Measurements from ENCODE around the gene PKMYT1. TPM values are rescaled to one million over a fixed set of nuclear protein-coding genes. Genes with fewer than 3 reads are reported as not detected.

The PKMYT1 gene
- total and polyA plus RNA-seq, 2 of the 4 experiments (the other 2 are of a cell fraction), result 1.8 to 14.9 TPM

DNA sequence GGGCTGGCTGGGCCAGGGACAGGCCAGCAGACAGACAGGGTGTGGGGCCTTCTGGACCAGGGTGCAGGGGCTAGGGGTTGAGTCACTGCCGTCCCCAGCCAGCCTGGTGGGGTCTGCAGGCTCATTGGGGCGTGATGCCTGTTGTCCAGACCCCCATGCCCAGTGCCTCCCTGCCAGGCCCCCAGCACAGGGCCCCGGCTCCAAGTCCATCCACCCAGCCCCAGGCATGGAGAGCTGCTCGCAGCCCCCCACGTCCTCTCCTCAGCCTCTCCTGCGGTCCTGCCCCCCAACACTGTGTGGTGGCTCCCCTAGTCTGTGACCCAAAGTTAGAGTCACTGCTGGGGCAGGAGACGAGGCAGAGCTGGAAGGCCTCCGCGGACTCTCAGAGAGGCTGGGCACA lies 7.0 kb upstream of the PKMYT1 start:
- Histone ChIP-seq H3K14ac (replicated peaks; ENCODE audit: low read depth, low read length) (no peak overlapping the region), H2BK20ac (ENCODE audit: low read depth, low read length) (no peak overlapping the region), H4K20me1 (ENCODE audit: insufficient read depth, low read length) (no peaks in the 10 kb centered on the region), H3K9me1 (ENCODE audit: insufficient read depth, low read length) (no peaks in the 10 kb centered on the region), H3K23ac (ENCODE audit: low read depth, low read length) (no peak overlapping the region), H3K9ac (ENCODE audit: low read depth, low read length) (no peak overlapping the region), H3K9me3 (ENCODE audit: control insufficient read depth, insufficient read depth, low read length) (no peaks in the 10 kb centered on the region), H3K27me3 (ENCODE audit: control insufficient read depth, insufficient read depth, low read length) (peaks cover 21% of the 10 kb centered on the region), H3K18ac (ENCODE audit: low read depth, low read length) (no peak overlapping the region), H4K8ac (ENCODE audit: low read depth in 2 of 2, low read length in 2 of 2) (no peak overlapping the region), H4K5ac (ENCODE audit: low read depth, low read length) (no peak overlapping the region), H4K91ac (ENCODE audit: insufficient read depth, low read depth, low read length) (no peak overlapping the region), H2AK9ac (replicated peaks; ENCODE audit: low read depth, low read length, poor library complexity) (no peak overlapping the region), H2AK5ac (ENCODE audit: low read depth, low read length) (no peak overlapping the region), H2AFZ (replicated peaks; ENCODE audit: low read length, poor library complexity) (no peak overlapping the region), H3K4me2 (ENCODE audit: low read depth, low read length) (no peak overlapping the region), H3K4me1 (ENCODE audit: control insufficient read depth, insufficient read depth, low read length) (peaks cover 2% of the 10 kb centered on the region; the same call in 1 of the 2 replicates), H3K4ac (ENCODE audit: low read depth, low read length) (no peak overlapping the region), H2BK120ac (ENCODE audit: low read depth, low read length) (no peak overlapping the region), H3K79me1 (ENCODE audit: low read depth in 1 of 2, low read length in 2 of 2) (no peaks in the 10 kb centered on the region), H2BK5ac (ENCODE audit: low read depth, low read length, poor library complexity, severe bottlenecking) (no peak overlapping the region), H3K4me3 (ENCODE audit: insufficient read depth, low read depth, low read length) (no peak overlapping the region), H3K27ac (ENCODE audit: insufficient read depth, low read length) (no peak overlapping the region), H2BK15ac (ENCODE audit: low read depth, low read length) (no peak overlapping the region), H3K36me3 (ENCODE audit: control insufficient read depth, insufficient read depth, low read length) (no peaks in the 10 kb centered on the region), H3K56ac (ENCODE audit: extremely low read depth, insufficient read depth, low read length) (no peak overlapping the region)
- WGBS, 2 experiments (ENCODE audit: extremely low coverage in 2 of 2, insufficient read length in 1 of 2), result 33% methylated on average over 5 of the region's 9 CpGs; no CpG with 5 or more reads in 1 of the 2 experiments
- intact Hi-C loops (cut with micrococcal nuclease) (no loop called here), dilution Hi-C loops (cut with HindIII; ENCODE audit: low sequenced_read_pairs, unreplicated experiment) (no loop called here), in situ Hi-C loops (cut with MboI; ENCODE audit: low sequenced_read_pairs) (no loop called here)
- BruUV-seq (replicated peaks), result no TSS peak
- ATAC-seq (ENCODE audit: low read depth), result no peak
- no peak for DNase-seq
- ChIA-PET POLR2A (ENCODE audit: unreplicated experiment) (no interaction called here), CTCF (no interaction called here)
- TF ChIP-seq RFX5 (IDR thresholded peaks at IDR 0.05; ENCODE audit: low read depth, low read length) (no peak), FOS (IDR thresholded peaks at IDR 0.05; ENCODE audit: low read depth, low read length) (no peak), POLR2A (IDR thresholded peaks at IDR 0.05; ENCODE audit: low read depth, low read length) (no peak), MXI1 (IDR thresholded peaks at IDR 0.05; ENCODE audit: borderline replicate concordance, low read depth, low read length) (no peak), MAFK (IDR thresholded peaks at IDR 0.05; ENCODE audit: low read depth, low read length) (no peak), SMC3 (IDR thresholded peaks at IDR 0.05; ENCODE audit: low read depth, low read length) (no peak), CEBPB (IDR thresholded peaks at IDR 0.05; ENCODE audit: low read depth, low read length) (no peak), BHLHE40 (IDR thresholded peaks at IDR 0.05; ENCODE audit: low read depth, low read length) (no peak), MAZ (IDR thresholded peaks at IDR 0.05; ENCODE audit: borderline replicate concordance, low read depth, low read length) (no peak), RAD21 (IDR thresholded peaks at IDR 0.05; ENCODE audit: low read length) (no peak), RCOR1 (IDR thresholded peaks at IDR 0.05; ENCODE audit: insufficient replicate concordance, low read length) (no peak), NFE2L2 (IDR thresholded peaks at IDR 0.05; ENCODE audit: low read depth, low read length) (no peak)
- TF ChIP-seq, protein P1, sequence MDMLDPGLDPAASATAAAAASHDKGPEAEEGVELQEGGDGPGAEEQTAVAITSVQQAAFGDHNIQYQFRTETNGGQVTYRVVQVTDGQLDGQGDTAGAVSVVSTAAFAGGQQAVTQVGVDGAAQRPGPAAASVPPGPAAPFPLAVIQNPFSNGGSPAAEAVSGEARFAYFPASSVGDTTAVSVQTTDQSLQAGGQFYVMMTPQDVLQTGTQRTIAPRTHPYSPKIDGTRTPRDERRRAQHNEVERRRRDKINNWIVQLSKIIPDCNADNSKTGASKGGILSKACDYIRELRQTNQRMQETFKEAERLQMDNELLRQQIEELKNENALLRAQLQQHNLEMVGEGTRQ (IDR thresholded peaks at IDR 0.05; ENCODE audit: low read depth, low read length), result no peak
- TF ChIP-seq, protein P2, sequence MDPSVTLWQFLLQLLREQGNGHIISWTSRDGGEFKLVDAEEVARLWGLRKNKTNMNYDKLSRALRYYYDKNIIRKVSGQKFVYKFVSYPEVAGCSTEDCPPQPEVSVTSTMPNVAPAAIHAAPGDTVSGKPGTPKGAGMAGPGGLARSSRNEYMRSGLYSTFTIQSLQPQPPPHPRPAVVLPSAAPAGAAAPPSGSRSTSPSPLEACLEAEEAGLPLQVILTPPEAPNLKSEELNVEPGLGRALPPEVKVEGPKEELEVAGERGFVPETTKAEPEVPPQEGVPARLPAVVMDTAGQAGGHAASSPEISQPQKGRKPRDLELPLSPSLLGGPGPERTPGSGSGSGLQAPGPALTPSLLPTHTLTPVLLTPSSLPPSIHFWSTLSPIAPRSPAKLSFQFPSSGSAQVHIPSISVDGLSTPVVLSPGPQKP (IDR thresholded peaks at IDR 0.05; ENCODE audit: borderline replicate concordance, low read depth, low read length), result no peak
- TF ChIP-seq, protein P3, sequence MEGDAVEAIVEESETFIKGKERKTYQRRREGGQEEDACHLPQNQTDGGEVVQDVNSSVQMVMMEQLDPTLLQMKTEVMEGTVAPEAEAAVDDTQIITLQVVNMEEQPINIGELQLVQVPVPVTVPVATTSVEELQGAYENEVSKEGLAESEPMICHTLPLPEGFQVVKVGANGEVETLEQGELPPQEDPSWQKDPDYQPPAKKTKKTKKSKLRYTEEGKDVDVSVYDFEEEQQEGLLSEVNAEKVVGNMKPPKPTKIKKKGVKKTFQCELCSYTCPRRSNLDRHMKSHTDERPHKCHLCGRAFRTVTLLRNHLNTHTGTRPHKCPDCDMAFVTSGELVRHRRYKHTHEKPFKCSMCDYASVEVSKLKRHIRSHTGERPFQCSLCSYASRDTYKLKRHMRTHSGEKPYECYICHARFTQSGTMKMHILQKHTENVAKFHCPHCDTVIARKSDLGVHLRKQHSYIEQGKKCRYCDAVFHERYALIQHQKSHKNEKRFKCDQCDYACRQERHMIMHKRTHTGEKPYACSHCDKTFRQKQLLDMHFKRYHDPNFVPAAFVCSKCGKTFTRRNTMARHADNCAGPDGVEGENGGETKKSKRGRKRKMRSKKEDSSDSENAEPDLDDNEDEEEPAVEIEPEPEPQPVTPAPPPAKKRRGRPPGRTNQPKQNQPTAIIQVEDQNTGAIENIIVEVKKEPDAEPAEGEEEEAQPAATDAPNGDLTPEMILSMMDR (conservative IDR thresholded peaks at IDR 0.05; ENCODE audit: low read depth, low read length), result no peak
